KMS-11 (cell line): ENCODE data around the gene SLC25A11.
"Not testable (repeated sequence)": the region's sequence is repeated elsewhere in the genome, so short reads cannot be mapped to it uniquely, and the experiment has no call there.

Experiments used
- H2AFZ ChIP-seq: fragments of 200-600 bp; sonication (generic); 2 replicates; pipeline ENCODE4 v1.6.1; 2016; ENCODE audit warnings: antibody characterized with exemption, mixed run types, low read depth
- H3K27ac ChIP-seq: fragments of 200-600 bp; sonication (generic); 2 replicates; pipeline ENCODE4 v1.6.1; 2016; ENCODE audit warnings: mild to moderate bottlenecking, mixed run types
- H3K27me3 ChIP-seq: fragments of 200-600 bp; sonication (generic); 2 replicates; pipeline ENCODE4 v1.6.1; 2017; ENCODE audit warnings: mild to moderate bottlenecking, low read depth, mixed run types, moderate library complexity; ENCODE audit not compliant: insufficient read depth
- H3K36me3 ChIP-seq: fragments of 200-600 bp; sonication (generic); 2 replicates; pipeline ENCODE4 v1.6.1; 2017; ENCODE audit warnings: mild to moderate bottlenecking, mixed run types; ENCODE audit not compliant: insufficient read depth
- H3K4me1 ChIP-seq: fragments of 200-600 bp; sonication (generic); 2 replicates; pipeline ENCODE4 v1.6.1; 2016; ENCODE audit warnings: mild to moderate bottlenecking, low read depth, mixed run types; ENCODE audit not compliant: poor library complexity, severe bottlenecking
- H3K4me2 ChIP-seq: fragments of 200-600 bp; sonication (generic); 2 replicates; pipeline ENCODE4 v1.7.0; 2016; ENCODE audit warnings: mild to moderate bottlenecking, mixed run types
- H3K4me3 ChIP-seq: fragments of 200-600 bp; sonication (generic); IDR thresholded peaks from 2 replicates; pipeline ENCODE4 v1.6.1; 2017; ENCODE audit warnings: low read depth, low read length, mixed read lengths; ENCODE audit not compliant: insufficient read depth
- H3K79me2 ChIP-seq: fragments of 200-600 bp; sonication (generic); 2 replicates; pipeline ENCODE4 v1.6.1; 2016; ENCODE audit warnings: low read depth, mixed run types; ENCODE audit not compliant: insufficient read depth
- H3K9ac ChIP-seq: fragments of 200-600 bp; sonication (generic); 2 replicates; pipeline ENCODE4 v1.6.1; 2016; ENCODE audit warnings: mild to moderate bottlenecking, mixed run types
- H4K20me1 ChIP-seq: fragments of 200-600 bp; sonication (generic); 2 replicates; pipeline ENCODE4 v1.6.1; 2016; ENCODE audit warnings: mild to moderate bottlenecking, mixed run types; ENCODE audit not compliant: insufficient read depth
- TF ChIP-seq, protein P1 (sequence below): fragments of 200-600 bp; sonication (generic); conservative IDR thresholded peaks from 2 replicates; pipeline ENCODE4 v1.6.1; 2017; ENCODE audit warnings: low read depth, mild to moderate bottlenecking, antibody characterized with exemption, low read length, moderate library complexity, mixed read lengths

Gene SLC25A11

GRCh38 chr17:4933646-4934045, 6.2 kb downstream of the SLC25A11 start:
- Histone ChIP-seq H3K4me1 (no peaks in the 10 kb centered on the region), H3K27me3 (no peaks in the 10 kb centered on the region), H2AFZ (no peak overlapping the region), H3K79me2 (no peaks in the 10 kb centered on the region), H4K20me1 (no peaks in the 10 kb centered on the region), H3K27ac (no peak overlapping the region), H3K4me2 (no peak overlapping the region), H3K36me3 (no peaks in the 10 kb centered on the region), H3K4me3 (no peak overlapping the region), H3K9ac (no peak overlapping the region)
- TF ChIP-seq, protein P1, sequence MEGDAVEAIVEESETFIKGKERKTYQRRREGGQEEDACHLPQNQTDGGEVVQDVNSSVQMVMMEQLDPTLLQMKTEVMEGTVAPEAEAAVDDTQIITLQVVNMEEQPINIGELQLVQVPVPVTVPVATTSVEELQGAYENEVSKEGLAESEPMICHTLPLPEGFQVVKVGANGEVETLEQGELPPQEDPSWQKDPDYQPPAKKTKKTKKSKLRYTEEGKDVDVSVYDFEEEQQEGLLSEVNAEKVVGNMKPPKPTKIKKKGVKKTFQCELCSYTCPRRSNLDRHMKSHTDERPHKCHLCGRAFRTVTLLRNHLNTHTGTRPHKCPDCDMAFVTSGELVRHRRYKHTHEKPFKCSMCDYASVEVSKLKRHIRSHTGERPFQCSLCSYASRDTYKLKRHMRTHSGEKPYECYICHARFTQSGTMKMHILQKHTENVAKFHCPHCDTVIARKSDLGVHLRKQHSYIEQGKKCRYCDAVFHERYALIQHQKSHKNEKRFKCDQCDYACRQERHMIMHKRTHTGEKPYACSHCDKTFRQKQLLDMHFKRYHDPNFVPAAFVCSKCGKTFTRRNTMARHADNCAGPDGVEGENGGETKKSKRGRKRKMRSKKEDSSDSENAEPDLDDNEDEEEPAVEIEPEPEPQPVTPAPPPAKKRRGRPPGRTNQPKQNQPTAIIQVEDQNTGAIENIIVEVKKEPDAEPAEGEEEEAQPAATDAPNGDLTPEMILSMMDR: no peak

DNA sequence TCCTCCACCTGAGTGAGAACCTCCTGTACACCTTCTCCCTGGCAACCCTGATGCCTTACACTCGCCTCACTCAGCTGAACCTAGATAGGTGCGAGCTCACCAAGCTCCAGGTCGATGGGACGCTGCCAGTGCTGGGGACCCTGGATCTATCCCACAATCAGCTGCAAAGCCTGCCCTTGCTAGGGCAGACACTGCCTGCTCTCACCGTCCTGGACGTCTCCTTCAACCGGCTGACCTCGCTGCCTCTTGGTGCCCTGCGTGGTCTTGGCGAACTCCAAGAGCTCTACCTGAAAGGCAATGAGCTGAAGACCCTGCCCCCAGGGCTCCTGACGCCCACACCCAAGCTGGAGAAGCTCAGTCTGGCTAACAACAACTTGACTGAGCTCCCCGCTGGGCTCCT, 7.1 kb downstream of the SLC25A11 start:
- TF ChIP-seq, protein P1: no peak
- Histone ChIP-seq H4K20me1 (no peaks in the 10 kb centered on the region), H3K79me2 (no peaks in the 10 kb centered on the region), H3K36me3 (no peaks in the 10 kb centered on the region), H3K9ac (no peak overlapping the region), H2AFZ (no peak overlapping the region), H3K4me2 (no peak overlapping the region), H3K27ac (no peak overlapping the region), H3K4me3 (no peak overlapping the region), H3K27me3 (no peaks in the 10 kb centered on the region), H3K4me1 (no peaks in the 10 kb centered on the region)

DNA sequence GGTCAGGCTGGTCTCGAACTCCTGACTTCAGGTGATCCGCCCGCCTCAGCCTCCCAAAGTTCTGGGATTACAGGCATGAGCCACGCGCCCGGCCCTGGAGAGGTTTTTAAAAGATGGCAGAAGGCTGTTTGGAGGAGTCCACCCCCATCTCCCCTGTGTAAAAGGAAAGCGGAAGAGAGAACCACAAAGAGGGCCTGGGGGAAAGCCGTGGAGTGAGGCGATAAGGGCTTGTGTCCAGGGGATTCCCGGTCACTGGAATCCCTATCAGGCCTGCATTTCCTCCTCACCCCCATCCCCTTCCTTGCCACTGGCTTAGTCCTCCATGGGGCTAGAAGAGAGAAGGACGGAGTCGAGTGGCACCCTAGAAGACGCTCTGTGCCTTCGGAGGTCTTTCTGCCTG, 7.9 kb downstream of the SLC25A11 start, which contains the start of gene GP1BA:
GP1BA (plus strand) TSS at position 315 of the 400 bp plus-strand sequence. CDS start 328 bp downstream, outside the sequence.
- no peak within 1 kb of the TSS for H3K9ac ChIP-seq
- H3K27me3 ChIP-seq: no peaks in the 10 kb centered on the region
- TF ChIP-seq, protein P1: no peak
- no peaks in the 10 kb centered on the region for H3K79me2 ChIP-seq
- H3K27ac ChIP-seq: no peak within 1 kb of the TSS
- H3K36me3 ChIP-seq: no peaks in the 10 kb centered on the region
- H3K4me2 ChIP-seq: no peak within 1 kb of the TSS
- no peaks in the 10 kb centered on the region for H3K4me1 ChIP-seq
- H3K4me3 ChIP-seq: no peak within 1 kb of the TSS
- no peak within 1 kb of the TSS for H2AFZ ChIP-seq
- H4K20me1 ChIP-seq: no peaks in the 10 kb centered on the region

- H3K4me1 ChIP-seq: no peaks in the 10 kb centered on the region
- no peaks in the 10 kb centered on the region for H3K36me3 ChIP-seq
- no peak overlapping the region for H3K4me3 ChIP-seq
- no peaks in the 10 kb centered on the region for H4K20me1 ChIP-seq
- H3K79me2 ChIP-seq: no peaks in the 10 kb centered on the region
- TF ChIP-seq, protein P1: no peak
- H2AFZ ChIP-seq: no peak overlapping the region
- H3K27me3 ChIP-seq: no peaks in the 10 kb centered on the region
- H3K4me2 ChIP-seq: no peak overlapping the region
- H3K9ac ChIP-seq: no peak overlapping the region
- no peak overlapping the region for H3K27ac ChIP-seq
Observed at GRCh38 chr17:4928881-4929280, 11.0 kb downstream of the SLC25A11 start.

DNA sequence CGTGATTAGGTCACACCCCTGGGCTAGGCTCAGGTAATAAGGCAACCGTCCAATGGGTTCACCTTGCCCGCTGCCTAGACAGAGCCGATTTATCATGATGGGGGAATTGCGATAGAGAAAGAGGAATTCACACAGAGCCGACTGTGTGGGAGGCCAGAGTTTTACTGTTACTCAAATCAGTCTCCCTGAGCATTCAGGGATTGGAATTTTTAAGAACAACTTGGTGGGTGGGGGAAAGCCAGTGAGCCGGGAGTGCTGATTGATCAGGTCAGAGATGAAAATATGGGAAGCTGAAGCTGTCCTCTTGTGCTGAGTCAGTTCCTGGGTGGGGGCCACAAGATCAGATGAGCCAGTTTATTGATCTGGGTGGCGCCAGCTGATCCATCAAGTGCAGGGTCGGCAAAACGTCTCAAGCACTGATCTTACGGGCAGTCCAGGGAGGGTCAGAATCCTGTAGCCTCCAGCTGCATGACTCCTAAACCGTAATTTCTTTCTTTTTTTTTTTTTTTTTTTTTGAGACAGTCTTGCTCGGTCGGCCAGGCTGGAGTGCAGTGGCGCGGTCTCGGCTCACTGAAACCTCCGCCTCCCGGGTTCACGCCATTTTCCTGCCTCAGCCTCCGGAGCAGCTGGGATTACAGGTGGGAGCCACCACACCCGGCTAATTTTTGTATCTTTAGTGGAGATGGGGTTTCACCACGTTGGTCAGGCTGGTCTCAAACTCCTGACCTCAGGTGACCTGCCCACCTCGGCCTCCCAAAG, 13.1 kb downstream of the SLC25A11 start:
- not testable (repeated sequence) for H3K4me2 ChIP-seq, H3K9ac ChIP-seq, H2AFZ ChIP-seq

More for the DNA sequence above, 13.1 kb downstream of the SLC25A11 start:
- H3K4me1 ChIP-seq, H3K4me3 ChIP-seq, H3K36me3 ChIP-seq, H4K20me1 ChIP-seq, H3K79me2 ChIP-seq, H3K27me3 ChIP-seq, H3K27ac ChIP-seq: not testable (repeated sequence)
